AML-193 (cell line): ENCODE data around the gene CHRNG.

Experiments
- DNase-seq, 2 experiments: peaks; one replicate each; lab custom pipeline; 2025; lab: John Stamatoyannopoulos, UW

The CHRNG gene

DNA sequence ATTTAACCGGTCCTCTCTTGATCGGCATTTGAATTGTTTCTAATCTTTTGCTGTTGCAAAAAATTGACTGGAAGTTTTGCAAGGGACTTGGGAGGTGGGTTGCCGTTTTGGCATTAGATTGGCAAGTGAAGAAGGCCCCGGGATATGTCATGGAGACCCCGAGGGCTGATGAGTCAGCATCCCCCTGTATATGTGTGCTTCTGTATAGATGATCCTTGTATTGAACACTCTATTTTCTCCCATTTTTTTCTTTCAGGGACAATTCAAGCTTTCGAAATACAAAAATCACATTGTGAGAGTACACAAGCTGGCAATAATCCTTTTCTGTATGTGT, 41.1 kb downstream of the CHRNG start:
- no peak for DNase-seq

GRCh38 chr2:232581725-232582124, 42.2 kb downstream of the CHRNG start:
- no peak for DNase-seq

DNA sequence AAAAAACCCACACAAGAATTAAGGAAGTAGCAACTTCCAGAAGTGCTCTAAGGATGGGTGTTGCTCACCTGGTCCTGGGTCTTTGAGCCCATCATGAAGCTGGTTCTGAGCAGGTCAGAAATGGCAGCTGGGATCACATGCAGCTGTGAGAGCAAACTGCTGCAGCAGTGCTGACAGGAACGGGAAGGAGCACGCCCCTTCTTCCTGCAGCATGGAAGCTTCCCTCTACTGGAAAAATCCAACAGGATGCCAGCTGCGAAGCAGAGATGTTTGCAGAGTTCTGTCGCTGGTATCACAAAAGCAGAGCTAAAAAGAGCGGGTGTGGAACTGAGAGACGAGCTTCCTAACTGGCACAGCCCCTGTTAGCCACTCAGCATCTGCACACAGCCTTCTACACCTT, 44.7 kb downstream of the CHRNG start:
- DNase-seq: no peak

DNA sequence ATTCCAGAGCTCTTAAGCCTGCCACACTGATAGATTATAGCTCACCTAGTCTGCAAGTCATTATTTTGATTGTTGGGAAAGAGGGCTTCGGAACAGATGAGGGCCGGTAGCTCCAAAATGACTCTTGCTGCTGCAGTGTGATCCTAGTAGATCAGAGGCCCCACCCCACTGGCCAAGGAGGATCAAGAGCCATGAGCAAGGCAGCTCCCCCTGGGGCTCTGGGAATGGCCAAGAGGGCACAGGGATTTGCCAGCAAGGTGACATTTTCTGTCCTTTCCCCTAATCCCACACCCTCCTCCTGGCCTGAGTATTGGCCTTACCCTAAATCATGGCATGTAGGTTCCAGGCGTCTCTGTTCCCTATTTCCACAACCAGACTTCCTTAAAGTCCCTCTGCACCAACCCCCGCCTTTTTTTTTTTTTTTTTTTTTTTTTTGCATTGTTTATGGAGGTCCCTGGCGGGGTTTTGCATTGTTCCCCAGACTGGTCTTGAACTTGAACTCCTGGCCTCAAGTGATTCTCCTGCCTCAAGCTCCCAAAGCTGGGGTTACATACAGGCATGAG, 47.5 kb downstream of the CHRNG start:
- no peak for DNase-seq

GRCh38 chr2:232587512-232587911, 48.0 kb downstream of the CHRNG start:
- no peak for DNase-seq

GRCh38 chr2:232588031-232588430, 48.5 kb downstream of the CHRNG start:
- no peak for DNase-seq

DNA sequence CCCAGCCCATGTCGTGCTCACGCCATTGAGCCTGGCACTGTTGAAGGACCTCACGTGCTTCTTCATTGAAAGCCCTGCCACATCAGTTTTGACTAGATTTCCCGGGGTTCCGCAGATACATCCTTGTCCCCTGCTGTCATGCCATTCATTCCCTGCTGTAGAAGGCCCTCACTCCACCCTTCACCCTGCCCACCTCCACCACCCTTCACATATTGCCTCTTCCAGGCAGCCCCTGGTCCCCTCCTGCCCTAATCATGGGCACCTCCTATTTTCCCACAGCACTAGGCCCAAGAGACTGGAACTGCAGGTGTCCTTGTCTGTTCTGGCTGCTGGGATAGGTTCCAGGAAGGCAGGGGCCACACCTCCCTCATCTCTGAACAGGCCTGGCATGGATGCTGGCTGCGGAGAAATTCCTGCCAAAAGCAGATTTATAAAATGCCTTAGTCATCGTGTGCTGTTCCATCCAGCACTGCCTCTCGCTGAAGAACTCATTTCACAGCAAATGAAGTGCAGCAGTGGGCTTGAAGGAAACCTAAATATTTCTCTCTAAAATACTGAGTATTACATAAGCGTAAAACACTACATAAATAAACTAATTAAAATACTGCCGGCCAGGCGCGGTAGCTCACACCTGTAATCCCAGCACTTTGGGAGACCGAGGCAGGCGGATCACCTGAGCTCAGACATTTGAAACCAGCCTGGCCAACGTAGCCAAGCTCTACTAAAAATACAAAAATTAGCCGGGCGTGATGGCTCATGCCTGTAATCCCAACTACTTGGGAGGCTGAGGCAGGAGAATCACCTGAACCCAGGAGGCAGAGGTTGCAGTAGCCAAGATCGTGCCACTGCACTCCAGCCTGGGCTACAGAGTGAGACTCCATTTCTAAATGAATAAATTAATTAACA, 49.4 kb downstream of the CHRNG start:
- no peak for DNase-seq

DNA sequence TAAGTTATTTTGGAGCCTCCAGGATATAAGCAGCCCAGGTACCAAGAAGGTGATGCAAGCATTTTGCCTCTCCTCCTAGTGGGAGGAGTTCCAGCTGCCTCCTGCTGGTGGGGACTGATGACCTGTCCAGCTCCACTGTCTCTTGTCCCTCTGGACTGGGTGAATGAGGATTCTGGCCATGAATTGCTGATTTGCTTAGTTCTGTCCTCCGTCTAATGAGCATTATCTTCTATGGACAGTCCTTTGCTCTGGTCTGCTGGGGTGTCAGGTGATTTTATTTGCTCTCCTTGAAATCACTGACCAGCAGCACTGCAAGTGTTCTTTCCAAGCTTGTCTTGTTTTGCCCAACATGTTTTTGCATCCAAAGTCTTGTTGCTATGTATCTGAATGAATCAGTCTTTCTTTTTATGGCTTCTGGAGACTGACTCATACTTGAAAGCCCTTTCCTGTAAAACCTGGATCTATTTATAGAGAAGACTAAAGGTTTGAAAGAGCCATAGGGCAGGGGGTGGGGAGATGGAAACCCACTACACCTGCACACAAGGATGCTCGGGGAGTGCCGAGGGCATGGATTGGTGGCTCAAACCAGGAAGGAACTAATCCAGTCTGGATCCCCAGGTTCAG, 53.4 kb downstream of the CHRNG start:
- no peak for DNase-seq

DNA sequence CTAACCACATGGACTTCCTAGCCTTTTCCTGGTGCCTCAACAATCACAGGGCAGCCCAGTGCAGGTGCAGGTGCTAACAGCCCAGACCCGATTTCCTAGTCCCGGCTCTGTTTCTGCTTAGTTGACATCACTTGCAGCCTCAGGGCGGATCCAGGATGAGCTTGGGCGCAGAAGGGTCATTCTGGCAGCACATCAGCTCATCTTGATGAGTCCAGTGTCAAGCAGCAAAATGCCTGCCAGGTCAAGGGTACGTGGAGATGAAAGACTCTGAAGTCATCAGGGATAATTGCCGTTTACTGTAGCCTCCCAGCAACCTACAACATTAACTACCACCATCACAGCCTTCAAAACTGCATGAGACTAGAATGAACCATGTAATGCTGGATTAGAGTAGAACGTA, 54.5 kb downstream of the CHRNG start:
- DNase-seq: no peak
